ENCODE measurements around the gene VMAC. TPM values are rescaled to one million over a fixed set of nuclear protein-coding genes. Genes with fewer than 3 reads are reported as not detected.

Gene VMAC
- total RNA-seq, 4 donors from 2014 or later = 10.2 to 15.2 (median 10.8) TPM

- no peak for DNase-seq (ENCODE audit: low spot score in 2 of 2)
- no peak overlapping the region for H3K4me3 ChIP-seq (ENCODE audit: low read depth, poor library complexity, severe bottlenecking)
- intact Hi-C loops (cut with DNase I; ENCODE audit: low total_unique reads) = no loop called here
- TF ChIP-seq CTCF (IDR thresholded peaks at IDR 0.05) = no peak
- 87 to 88% methylated on average over 29 of the region's 29 CpGs for WGBS, 2 donors
Observed at GRCh38 chr19:5896365-5897076, 8.2 kb upstream of the VMAC start.

DNA sequence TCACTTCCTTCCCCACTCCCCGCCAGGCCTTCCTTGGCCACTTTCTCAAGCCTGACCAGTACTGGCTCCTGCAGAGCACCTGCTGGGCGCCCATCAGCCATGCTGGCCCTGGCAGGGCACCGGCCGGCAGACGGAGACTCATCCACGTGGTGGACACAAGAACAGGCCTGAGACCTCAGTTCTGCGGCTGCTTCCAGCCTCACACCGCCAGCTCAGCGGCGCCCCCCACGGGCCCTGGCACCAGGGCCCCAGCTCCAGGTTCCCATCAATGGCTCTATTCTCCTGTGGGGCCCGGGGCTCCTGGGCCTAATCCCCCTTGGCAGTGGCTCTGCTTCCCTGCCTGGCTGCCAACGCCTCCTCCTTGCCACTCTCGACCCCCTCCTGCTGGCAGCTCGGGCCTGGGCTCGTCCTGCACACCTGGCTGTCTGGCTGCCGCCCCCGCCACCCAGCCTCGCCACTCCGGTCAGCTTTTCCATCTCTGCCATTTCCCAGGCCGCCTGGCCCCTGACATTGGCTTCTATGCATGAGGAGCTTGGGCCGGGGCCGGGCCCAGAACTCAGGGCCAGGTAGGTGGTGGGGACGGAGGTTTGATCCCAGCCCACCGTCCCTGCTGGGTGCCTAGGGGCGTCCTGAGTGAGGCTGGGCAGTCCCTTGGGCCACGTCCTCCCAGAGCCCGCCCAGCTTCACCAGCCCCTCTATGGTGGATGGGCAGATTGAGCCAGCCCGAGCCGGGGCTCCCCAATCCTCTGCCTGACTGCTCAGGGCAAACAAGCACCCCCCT lies 7.3 kb upstream of the VMAC start:
- TF ChIP-seq POLR2A (IDR thresholded peaks at IDR 0.05) (no peak), CTCF (IDR thresholded peaks at IDR 0.05) (no peak)
- 79 to 88% methylated on average over 23 to 26 of the region's 30 CpGs for whole genome bisulfite sequencing, 2 donors
- intact Hi-C loops (cut with DNase I; ENCODE audit: low total_unique reads) = no loop called here
- no peak overlapping the region for H3K4me3 ChIP-seq (ENCODE audit: low read depth, poor library complexity, severe bottlenecking)
- DNase-seq (ENCODE audit: low spot score in 2 of 2) = no peak

DNA sequence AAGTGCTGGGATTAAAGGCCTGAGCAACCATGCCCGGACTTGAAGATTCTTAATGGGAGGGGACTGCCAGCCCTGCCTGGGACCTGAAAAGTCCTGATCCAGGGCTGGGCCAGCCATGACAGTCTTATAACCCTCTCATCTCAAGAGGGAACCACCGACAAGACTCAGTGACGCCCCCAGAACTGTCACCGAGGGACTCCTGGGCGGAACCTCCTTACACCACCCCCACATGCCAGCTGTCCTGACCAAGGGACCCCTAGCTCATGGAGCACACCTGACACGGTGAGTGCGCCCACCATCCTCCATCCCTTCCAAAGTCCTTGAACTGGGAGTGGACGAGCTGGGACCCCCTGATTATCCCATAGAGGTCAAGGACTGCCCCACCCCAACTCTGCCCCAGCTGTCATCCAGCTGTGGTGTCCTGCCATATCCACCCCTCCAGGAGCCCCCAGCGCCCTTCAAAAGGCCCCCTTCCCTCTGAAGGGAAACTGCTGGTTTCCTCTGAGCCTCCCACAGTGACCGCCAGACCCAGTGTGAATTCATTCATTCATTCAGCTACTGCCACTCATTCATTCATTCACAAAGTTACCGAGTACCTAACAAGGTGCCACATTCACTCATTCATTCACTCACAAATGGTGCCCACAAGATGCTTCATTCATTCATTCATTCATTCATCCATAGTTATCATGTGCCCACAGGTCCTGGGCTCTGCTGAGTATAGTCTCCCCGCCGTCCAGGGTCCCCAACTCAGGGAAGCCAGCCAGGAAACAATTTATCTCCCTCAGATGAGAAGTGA lies 4.7 kb upstream of the VMAC start:
- 83 to 92% methylated on average over 13 of the region's 13 CpGs for WGBS, 2 donors
- intact Hi-C loops (cut with DNase I; ENCODE audit: low total_unique reads) = no loop called here
- no peak for DNase-seq (ENCODE audit: low spot score in 2 of 2)

DNA sequence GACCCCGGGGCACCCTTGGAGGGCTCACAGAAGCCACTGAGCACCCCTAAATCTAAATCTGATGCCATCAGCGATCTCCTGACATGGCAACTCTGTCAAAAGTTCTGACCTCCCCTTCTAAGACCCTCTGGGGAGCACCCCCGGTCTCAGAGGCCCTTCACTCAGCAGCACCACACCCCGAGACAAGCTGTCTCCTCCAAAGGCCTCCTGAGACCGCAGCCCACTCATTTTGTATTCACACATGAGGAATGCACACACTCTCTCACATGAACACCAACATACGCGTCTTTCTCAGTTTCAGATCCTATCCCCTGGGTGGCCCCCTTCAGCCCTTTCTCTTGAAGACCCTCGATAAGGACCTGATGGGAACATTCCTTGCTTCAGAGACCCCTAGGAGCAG lies 3.7 kb upstream of the VMAC start:
- intact Hi-C loops (cut with DNase I; ENCODE audit: low total_unique reads) = no loop called here
- WGBS, 2 donors = 85 to 90% methylated on average over 8 of the region's 8 CpGs
- DNase-seq (ENCODE audit: low spot score in 2 of 2) = no peak
- TF ChIP-seq CTCF (IDR thresholded peaks at IDR 0.05) (no peak), POLR2A (IDR thresholded peaks at IDR 0.05) (no peak)
- H3K4me3 ChIP-seq (ENCODE audit: low read depth, poor library complexity, severe bottlenecking) = no peak overlapping the region

More for the DNA sequence above, 4.7 kb upstream of the VMAC start:
- no peak overlapping the region for H3K4me3 ChIP-seq (ENCODE audit: low read depth, poor library complexity, severe bottlenecking)
- TF ChIP-seq POLR2A (IDR thresholded peaks at IDR 0.05) (no peak), CTCF (IDR thresholded peaks at IDR 0.05) (no peak)

DNA sequence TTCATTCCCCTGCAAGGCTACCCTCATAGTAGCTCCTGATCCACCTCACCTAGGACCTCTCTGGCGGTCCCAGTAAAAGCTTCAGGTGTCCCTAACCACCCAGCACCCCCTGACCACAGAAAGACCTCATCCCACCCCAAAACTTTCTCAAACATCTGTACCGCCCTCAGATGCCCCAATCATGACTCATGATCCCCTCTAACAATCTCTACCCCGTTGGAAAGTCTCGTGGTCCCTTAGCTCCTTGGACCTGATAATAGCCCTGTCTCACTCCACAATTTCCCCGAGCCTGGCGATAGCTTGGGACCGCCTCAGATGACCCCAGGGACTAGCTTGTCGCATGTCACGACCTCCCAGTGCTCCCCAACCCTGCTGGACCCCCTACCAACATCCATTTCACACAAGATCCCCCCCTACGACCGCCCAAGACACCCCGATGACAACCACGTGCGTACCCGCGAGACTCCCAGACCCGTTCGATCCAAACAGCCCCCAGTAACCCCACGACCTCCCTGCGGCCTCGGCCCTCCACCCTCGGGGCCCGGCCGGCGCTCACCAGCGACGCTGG lies 1.5 kb upstream of the VMAC start:
- WGBS, 2 donors = 1% methylated on average over 26 of the region's 27 CpGs
- TF ChIP-seq POLR2A (IDR thresholded peaks at IDR 0.05) (no peak), CTCF (IDR thresholded peaks at IDR 0.05) (no peak)
- H3K4me3 ChIP-seq (ENCODE audit: low read depth, poor library complexity, severe bottlenecking) = peak overlapping the region; percentile 94
- intact Hi-C loops (cut with DNase I; ENCODE audit: low total_unique reads) = no loop called here
- no peak for DNase-seq (ENCODE audit: low spot score in 2 of 2)

All from lower leg skin (tissue), 4 donors.